ENCODE results near the gene LRMDA.

LRMDA gene

DNA sequence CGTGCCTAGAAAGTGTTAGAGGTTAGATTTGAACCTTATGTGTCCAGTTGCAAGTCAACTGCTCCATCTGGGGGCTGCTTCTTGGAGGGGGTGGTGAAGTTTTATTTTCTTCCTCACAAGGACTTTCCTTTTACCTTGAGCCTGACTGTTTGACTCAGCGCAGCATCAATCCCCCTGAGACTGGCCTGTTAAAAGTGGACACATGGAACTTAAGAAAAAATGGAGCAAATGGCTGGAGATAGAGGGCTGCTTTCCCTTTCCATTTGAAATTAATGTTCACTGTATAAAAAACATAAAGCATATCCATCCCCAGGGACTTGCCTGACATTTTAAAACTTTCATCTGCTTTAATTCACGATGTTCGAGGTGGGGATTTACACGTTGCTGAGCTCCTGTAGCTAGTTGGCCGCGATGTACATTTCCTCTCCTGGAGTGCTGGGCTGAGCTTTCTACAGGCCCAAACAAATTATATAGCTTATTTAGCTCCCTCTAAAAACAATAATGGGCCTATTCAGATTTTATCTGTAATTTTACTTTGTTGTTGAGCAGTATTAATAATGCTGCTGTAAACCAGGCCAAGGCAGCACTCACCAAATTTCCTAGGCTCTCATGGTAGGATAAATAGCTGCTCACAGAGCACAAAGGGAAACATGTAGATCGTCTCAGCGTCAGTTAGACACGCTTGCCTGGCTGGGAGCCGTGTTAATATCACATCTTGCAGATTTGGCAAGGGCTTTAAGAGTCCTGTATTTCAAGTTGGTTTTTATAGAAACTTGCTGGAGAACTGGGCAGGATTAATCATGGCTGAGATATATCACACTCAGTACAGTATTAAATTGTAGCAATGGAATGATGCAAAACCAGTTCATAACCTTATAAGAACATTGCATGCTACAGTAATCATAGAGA lies 251.5 kb downstream of the LRMDA start:
- no peak for DNase-seq

DNA sequence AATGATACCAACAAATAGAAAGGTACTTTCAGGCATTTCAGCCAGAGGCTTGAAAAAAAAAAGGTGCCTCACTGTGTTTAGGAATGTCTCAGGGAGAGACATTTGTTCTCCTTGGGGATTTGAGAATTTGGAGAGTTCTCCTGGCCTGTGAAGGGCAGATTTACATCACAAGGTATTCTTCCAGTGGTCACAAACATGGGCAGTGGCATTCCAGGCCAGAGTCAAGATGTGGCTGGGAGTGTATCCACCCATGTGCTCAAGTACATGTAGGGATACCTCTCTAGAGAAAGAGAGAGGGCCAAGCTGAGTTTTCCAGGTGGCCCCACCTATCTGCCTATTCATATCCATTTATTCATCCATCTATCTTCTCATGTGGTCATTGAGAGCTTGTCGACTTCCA lies 253.8 kb downstream of the LRMDA start:
- DNase-seq, result no peak

DNA sequence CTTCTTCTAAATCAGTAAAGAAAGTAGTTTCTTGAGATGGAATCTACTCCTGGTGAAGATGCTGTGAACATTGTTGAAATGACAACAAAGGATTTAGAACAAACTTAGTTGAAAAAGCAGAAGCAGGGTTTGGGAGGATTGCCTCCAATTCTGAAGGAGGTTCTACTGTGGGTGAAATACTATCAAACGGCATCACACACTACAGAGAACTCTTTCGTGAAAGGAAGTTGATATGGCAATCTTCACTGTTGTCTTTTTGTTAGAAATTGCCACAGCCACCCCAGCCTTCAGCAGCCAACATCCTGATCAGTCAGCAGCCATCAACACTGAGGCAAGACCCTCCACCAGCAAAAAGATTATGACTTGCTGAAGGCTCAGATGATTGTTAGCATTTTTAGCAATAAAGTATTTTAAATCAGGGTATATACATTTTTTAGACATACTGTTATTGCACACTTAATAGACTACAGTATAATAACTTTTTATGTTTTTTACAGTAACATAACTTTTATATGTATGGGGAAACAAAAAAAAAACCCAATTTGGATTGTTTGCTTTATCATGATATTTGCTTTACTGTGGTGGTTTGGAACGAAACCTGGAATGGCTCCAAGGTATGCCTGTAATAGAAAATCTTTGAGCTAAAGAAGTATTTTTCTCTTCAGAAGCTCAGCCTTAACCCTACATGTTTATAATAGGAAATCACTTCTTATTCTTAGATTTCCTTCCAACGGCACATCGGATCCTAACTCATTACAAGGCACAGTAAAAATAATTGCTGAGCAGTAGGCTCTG lies 257.3 kb downstream of the LRMDA start:
- no peak for DNase-seq

DNA sequence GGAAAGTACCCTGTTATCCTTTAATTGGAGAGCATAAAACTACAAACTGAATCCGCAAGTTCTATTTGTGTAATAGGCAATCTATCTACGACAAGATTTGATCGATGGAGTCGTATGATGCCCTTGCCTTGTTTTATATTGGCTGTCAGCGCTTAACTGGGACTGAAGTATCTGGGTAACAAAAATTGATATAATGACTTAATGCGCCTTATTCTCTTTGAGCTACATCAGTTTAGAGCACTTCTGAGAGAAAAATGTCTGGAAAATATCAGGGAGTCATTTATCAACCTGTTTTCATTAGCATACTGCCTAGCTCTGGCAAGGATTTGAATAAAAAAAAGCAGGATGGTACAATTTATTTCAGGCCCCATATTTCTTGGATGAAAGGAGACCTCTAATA lies 262.1 kb downstream of the LRMDA start:
- DNase-seq, result no peak

DNA sequence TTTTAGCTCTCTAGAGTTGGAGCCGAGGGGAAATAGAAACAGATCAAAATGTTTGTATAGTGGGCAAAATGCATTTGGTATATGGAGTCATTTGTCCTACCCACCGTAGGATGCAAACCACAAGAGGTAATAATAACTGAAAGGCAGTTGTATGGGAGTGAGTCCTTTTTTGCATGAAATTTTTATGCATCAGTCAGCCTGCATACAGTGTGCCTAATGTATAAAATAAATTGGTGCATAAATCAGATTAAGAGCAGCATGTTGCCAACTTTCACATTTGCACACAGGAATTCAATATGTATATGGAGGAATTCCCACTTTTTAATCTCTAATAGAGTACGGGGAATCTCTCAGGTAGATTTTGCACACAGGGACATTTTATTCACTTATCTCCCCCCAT lies 262.8 kb downstream of the LRMDA start:
- DNase-seq, result no peak

DNA sequence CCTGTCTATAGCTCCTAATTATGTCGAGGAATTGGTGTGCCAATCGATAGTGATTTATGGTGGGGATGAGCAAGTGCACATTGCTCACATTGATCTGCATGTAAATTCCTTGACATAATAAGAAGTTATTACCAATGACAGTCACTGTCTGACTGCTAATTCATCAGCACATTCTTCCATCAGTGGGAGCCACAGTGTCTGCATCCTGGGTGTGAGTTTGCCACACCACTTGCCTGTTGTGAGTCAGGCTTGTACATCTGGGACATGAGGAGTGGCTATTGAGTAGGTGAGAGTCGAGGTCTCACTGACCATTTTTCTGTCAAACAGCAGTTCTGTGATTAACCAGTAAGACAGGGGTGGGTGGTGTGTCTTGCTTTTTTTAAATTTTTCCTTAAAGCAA lies 263.4 kb downstream of the LRMDA start:
- no peak for DNase-seq

DNA sequence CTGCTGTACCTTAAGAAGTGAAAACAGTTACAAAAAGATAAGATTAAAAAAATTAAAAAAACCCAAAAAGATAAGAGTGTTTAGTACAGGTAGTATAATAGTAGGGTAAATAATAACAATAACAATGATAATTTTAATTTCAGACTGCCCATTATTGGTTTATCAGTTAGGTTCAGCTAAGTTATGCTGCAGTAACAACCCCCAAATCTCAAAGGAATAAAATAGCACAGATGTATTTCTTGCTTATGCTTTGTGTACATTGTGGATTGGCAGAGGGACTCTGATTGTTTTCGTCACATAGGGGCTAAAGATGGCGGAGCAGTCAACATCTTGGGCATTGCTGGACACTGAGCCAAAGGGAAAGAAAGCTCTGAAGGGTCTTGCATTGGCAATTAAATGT lies 264.6 kb downstream of the LRMDA start:
- DNase-seq, result no peak

DNA sequence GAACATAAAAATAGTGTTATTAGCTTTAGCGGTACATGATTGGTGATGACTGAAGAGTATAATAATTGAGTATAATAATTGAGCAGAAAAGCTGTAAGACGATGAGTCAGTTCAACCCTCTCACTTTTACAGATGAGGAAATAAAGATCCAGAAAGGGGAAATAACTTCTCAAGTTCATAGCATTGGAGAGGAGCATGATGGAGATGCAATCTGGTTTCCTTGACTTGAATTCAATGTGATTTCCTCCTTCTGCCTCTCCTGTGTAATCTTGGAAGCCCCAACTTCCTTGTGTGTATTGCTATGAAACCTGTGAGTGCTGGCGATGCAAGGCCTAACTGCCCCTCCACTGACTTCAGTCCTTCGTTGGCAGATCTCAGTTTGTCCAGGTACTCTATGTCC lies 265.1 kb downstream of the LRMDA start:
- DNase-seq, result no peak

DNA sequence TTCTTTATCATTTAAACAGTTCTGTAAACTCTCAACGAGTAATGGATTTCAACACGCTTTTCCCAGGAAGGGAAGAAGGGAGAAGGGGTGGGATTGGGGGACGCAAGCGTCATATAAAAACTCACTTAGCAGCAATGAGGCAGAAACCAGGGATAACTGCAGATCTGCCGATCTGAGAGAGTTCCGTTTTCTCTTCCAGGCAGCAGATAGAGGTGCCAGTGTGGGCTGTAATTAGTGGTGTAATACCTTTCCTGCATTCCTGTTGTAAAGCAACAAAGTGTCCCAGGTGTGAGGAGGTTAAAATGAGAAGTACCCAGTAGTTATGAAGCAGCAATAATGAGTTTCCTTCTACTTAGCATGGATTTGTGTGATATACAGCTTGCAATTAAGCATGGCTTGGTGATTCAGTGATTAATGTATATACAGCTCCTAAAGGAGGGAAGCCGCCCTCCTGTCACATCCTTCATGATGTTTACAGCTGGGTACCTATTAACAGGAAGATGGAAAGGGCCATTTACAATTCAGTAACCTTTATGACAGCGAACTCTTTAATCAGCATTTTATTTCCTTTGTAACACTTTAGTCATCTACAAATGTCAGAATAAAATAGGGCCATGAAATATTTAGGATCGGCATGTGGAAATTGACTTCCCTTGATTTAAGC lies 271.9 kb downstream of the LRMDA start:
- DNase-seq, result no peak

DNA sequence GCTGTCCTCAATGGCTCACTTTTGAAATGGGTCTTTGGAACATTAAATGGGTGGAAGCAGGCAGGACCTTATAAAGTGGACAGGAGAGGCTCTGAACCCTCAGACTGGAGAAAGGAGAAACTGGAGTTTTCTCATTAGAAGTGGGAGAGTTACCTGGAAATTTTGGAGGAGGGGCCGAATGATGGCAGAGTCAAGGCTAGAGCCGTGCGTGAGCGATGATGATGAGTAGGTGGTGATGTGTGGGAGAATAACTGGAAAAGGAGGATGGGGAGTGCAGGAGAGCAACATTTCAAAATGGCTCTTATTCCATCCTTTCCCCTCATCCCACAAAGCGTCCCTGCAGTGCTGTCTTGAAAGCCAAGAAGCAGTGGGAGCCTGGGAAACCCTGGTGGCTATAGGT lies 274.0 kb downstream of the LRMDA start:
- no peak for DNase-seq

DNA sequence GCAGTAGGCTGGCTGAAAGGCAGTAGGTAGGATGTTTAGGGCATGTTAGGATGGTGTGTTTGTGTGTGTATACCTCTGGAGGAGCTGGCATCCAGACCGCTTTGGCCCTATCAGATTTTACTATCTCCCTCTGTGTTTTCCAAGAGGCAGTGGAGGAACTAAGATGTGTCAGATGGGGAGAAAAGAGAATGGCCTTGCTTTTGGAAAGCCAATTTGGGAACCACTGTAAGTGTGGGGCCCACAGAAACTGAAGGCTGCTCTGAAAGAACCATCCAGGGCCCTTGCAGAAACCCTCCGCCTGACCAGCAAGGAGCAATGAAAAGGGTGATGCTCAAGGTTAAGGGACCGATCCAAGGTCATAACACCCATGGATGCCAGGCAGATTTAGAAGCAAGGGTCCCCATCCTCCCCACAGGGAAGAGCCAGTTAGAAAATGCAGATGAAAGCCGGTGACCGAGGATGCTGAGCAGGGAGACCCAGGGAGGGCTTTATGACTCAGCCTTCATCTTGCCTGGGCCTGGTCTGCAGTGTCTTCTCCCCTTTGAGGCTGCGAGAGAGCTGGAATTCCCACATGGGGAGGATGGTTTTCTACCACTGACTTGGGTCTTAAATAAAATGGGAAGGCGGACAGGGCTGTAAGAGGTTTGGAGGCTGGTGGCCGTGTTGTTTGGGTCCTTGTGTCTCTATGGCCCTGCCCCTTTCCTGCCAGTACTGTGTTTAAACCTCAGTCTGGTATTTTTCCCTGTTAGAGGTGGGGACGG lies 275.8 kb downstream of the LRMDA start:
- no peak for DNase-seq

DNA sequence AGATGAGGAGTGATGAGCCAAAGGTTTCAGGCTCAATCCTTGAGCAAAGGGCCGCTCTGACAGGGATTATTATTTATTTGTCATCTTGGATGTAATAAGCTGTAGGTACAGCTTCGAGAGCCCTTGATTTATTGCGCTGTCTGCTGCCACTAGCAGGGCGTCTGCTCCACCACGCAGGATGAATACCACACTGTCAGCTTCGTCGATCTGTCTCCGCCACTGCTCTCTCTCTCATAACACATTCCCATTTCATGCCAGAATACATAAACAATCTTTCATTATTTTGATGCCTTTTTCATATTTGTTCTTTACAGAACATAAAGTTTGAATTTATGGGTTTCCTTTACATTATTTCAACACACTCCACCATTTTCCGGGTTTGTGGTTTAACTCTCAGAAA lies 276.6 kb downstream of the LRMDA start:
- DNase-seq, result no peak

DNA sequence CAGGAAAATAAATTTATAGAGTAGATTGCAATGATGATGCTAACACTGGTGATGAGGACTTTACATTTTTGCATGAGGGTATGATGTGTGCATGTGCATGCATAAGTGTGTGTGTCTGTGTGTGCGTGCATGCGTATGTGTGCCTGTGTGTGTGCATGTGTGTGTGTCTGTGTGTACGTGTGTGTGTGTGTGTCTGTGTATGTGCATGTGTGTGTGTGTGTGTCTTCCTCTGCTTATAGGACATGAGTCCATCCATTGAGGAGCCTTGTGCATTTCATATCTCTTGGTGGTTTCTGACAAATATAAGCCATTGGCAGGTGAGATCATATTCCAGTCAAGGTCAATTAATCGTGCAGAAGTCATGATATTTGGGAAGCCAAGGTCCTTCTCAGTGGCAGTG lies 277.8 kb downstream of the LRMDA start:
- DNase-seq, result no peak

DNA sequence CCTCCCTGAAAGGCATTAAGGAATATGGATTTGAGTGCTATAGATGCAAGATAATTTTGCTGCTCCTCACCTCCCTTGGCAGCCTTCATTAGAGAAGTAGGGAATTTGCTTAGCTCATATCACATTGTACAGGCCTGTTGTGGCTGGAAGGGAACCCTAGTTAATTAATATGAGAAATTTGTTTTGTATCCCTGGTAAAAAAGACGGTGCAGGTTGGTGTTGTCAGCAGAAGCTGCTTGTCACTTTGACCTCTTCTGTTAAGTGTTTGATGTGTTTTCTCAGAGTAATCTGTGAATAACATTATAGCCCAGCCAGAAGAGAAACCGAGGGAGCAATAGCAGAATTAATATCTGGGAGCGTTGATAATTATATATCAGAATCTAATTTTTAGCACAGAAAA lies 278.4 kb downstream of the LRMDA start:
- DNase-seq, result no peak

DNA sequence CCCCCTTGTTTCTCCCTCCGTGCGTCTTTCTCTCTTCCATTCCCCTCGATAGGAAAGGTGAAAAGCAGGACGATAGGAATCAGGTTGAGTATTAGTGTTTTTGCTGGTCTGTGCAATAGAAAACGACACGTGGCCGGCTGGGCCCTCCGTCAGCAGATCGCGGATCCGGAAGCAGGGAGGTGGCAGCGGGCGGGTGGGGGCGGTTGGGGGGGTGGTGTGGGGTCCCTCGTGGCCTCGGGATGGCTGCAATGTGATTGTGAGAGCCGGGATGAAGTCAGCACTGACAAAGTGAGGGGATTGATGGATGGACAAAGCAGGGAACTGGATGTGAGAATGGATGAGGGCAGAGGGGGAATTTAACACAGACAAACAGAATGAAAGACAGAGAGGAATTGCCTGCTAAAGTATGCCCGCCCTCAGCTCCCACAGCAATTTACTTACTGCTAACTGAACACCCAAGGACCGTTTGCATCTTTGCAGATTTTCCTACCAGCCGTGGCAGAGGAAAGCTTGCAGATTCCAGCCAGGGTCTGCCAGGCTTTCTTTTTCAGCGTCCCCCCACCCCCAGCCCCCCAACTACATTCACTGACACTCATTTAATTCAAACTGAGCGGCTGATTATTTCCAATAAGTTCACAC lies 280.9 kb downstream of the LRMDA start:
- DNase-seq, result no peak

DNA sequence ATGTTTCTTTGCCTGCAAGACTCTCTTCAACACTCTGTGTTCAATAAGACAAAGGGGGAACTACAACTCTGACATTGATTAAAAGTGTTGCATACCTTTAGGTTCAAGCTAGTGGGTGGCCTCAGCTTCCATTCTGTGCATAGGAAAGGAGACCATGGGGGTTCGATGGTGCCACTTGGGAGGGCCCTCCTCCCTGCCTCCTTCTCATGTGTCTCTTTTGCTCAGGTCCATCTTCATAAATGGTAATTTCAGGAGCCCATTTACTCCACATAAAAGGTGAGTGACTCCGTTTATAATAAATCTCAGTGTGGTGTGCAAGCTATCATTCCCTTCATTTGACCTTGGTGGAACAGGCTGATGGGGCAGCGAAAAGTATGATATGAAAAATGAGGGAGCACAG lies 285.1 kb downstream of the LRMDA start:
- DNase-seq, result no peak

DNA sequence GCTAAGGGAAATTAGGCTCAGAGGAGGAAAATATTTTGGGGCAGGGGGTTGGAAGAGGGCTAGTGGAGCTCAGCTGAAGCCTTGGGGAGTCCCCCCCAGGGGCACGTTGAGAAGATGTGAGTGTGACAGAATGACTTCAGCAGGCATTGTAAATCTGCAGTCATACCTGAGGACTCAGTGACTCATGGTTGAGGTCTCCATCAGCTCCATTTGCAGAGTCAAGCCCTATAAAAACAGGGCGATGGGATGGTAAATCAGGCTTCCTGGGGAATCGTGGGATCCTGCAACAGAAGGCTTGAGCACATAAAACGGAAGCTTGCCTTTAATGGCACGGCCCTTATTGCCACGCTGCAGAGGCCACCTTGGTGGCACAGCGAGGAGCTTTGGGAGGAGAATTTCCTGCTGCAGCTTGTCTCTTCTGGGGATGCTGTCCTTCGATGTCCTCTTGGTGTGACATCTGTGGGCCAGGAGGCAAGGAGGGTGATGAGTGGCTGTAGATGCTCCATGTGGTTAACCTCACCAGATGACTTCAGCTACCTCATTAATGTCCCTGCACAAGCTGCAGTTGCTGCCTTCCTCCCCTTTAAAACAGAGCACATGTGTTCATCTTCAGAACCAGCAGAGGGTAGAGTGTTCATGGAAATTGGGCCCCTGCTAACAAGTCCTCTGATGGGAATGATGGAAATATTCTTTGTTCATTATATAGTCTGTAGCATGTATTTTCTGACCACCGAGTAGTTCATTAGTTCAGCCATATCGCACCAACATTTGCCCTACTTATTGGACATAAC lies 285.9 kb downstream of the LRMDA start:
- no peak for DNase-seq

DNA sequence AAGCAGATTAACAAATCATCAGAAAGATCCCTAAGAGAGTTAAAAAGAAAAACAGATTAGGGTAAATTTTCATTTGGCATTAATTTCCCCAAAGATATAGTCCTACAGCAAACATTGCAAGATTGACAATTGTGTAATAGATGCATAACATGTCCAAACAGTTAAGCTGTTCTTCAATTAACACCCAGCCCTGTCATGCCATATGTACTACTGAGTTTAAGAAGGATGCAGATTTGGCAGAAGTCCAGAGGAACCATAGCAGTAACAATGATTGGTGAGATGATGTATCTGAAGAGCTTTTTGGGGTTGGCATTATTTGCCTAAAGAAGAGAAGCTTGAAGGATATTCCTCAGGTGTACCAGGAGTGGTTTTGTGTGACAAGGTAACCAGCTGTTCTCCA lies 287.6 kb downstream of the LRMDA start:
- DNase-seq, result no peak

DNA sequence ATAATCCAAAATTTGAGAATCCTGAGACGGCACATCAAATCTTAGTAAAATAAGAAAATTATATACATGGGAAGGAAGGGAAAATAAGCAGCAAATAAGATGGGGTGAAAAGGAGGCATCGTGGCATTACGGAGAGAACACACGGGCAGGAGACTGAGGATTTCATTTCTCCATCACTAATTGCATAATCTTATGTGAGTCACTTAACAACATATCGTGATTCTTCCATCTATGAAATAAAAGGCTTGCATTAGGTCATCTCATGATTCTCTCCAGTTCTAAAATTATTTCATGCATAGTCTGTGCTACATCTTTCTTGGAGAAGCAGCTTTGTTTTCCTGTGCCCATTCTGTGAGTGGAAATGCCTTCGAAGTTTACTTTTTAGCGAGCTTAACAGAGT lies 288.7 kb downstream of the LRMDA start:
- DNase-seq, result no peak

DNA sequence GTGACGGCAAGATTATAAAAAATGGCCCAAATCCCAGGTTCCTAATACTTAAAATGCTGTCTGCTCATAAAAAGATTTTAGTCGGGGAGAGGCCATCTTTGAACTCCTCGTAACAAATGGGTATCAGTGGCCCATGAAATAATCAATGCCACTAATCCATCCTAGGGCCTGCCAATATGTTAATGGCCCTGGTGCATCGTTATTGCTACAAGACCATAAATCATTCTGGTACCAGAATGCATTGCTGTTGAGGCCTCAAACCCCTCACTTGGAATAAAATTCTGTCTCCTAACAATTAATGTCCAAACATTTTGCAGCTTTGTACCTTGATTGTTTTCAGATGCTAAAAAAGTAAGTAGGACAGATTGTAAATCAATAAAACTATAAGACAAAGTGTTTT lies 290.6 kb downstream of the LRMDA start:
- DNase-seq, result no peak

DNA sequence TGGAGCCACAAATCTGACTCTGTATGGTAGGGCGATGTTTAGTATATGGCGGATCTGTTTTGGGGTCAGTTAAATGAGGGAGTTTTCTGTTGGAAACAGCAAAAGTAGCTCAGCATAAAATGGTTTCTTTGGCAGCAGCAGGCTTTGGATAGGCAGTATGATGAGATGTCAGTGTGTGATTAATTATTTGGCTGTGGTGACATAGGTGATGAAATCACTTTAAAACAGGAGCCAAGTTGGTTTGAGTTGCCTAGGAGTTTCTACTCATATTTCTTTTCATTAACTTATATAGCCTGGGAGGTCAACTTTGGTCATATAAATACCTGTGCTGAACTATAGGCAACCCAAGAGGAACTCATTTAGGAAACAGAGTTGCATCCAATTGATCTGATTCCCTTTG lies 291.2 kb downstream of the LRMDA start:
- DNase-seq, result no peak
